Bronchial epithelial cell (primary cell): ENCODE results near the gene TNNI3. TPM values are rescaled to one million over a fixed set of nuclear protein-coding genes. Genes with fewer than 3 reads are reported as not detected.

Source experiments
- DNase-seq: peaks from one replicate; pipeline ENCODE4 v3.0.0-alpha.2; 2010; ENCODE audit warnings: low read depth
- FAIRE-seq: peaks from 2 replicates; lab custom pipeline; 2011; peaks lifted over from hg19 to GRCh38; lab: Jason Lieb, UNC
- H3K27me3 ChIP-seq: 2 replicates; pipeline ENCODE4 v1.5.1; 2011; ENCODE audit warnings: low read length; ENCODE audit not compliant: control insufficient read depth, insufficient read depth
- H3K36me3 ChIP-seq: 2 replicates; pipeline ENCODE4 v1.5.1; 2011; ENCODE audit warnings: low read length; ENCODE audit not compliant: control insufficient read depth, insufficient read depth
- H3K4me3 ChIP-seq: 2 replicates; pipeline ENCODE4 v1.5.1; 2011; ENCODE audit warnings: mild to moderate bottlenecking, low read depth, low read length, control low read depth
- CTCF ChIP-seq: IDR thresholded peaks from 2 replicates; pipeline ENCODE4 v1.5.1; 2011; ENCODE audit warnings: mild to moderate bottlenecking, moderate library complexity, low read length, control low read depth, inconsistent platforms; ENCODE audit not compliant: insufficient read depth, severe bottlenecking
- total RNA-seq: library from RNA; depleted of rRNA; stranded (reverse); fragments of >200 nt; gene quantifications from 2 replicates; pipeline ENCODE4 v1.2.1, GENCODE V29; 2014

The TNNI3 gene
- total RNA-seq, 1 donor from 2014 or later = 0.53 TPM

- DNase-seq (no peak), FAIRE-seq (no peak)
- no peak overlapping the region for H3K4me3 ChIP-seq
- TF ChIP-seq CTCF = no peak
- peaks cover 4% of the 10 kb centered on the region for H3K27me3 ChIP-seq
- H3K36me3 ChIP-seq = no peaks in the 10 kb centered on the region
These were observed 23.7 kb downstream of the TNNI3 start for GRCh38 chr19:55133639-55134444.

GRCh38 chr19:55132453-55133129 lies 24.9 kb downstream of the TNNI3 start:
- Histone ChIP-seq H3K4me3 (no peak overlapping the region), H3K27me3 (peaks cover 4% of the 10 kb centered on the region), H3K36me3 (no peaks in the 10 kb centered on the region)
- TF ChIP-seq CTCF = no peak
- DNase-seq (no peak), FAIRE-seq (no peak)

- H3K27me3 ChIP-seq = peaks cover 4% of the 10 kb centered on the region
These were observed 26.1 kb downstream of the TNNI3 start for GRCh38 chr19:55131421-55131820.

GRCh38 chr19:55119053-55119452 lies 38.5 kb downstream of the TNNI3 start:
- no peak for FAIRE-seq
- no peak for TF ChIP-seq CTCF
- Histone ChIP-seq H3K36me3 (no peaks in the 10 kb centered on the region), H3K27me3 (no peaks in the 10 kb centered on the region), H3K4me3 (no peak overlapping the region)
- no peak for DNase-seq

More at GRCh38 chr19:55131421-55131820, 26.1 kb downstream of the TNNI3 start:
- Histone ChIP-seq H3K4me3 (no peak overlapping the region), H3K36me3 (no peaks in the 10 kb centered on the region)
- no peak for FAIRE-seq
- DNase-seq = no peak
- TF ChIP-seq CTCF = no peak

- FAIRE-seq (no peak), DNase-seq (no peak)
- Histone ChIP-seq H3K27me3 (no peaks in the 10 kb centered on the region), H3K36me3 (no peaks in the 10 kb centered on the region), H3K4me3 (peak overlapping the region; percentile 92)
- TF ChIP-seq CTCF = no peak
These were observed 39.0 kb downstream of the TNNI3 start for GRCh38 chr19:55118401-55118991.
